Stomach (tissue), 9 donors: Measurements from ENCODE around the gene USP34. TPM values are rescaled to one million over a fixed set of nuclear protein-coding genes. Genes with fewer than 3 reads are reported as not detected.

Source experiments
- DNase-seq, 2 donors: peaks; one replicate each; pipeline versions ENCODE4 v3.0.0 to v3.0.0-alpha.2; 2013 to 2019
- H3K27ac ChIP-seq, 5 donors: fragments of 200-600 bp in 4 of 5; sonication (generic) in 4 of 5; one replicate each; pipeline ENCODE4 v1.5.1; 2013 to 2019; ENCODE audit warnings: mild to moderate bottlenecking in 1 of 5, moderate library complexity in 1 of 5
- H3K27me3 ChIP-seq, 3 donors: fragments of 200-600 bp; sonication (generic); one replicate each; pipeline ENCODE4 v1.5.1; 2017 to 2019; ENCODE audit warnings: mixed run types in 1 of 3
- H3K36me3 ChIP-seq, 4 donors: fragments of 200-600 bp; sonication (generic); 1 replicate in 3 of 4; 2 replicates in 1 of 4; pipeline ENCODE4 v1.5.1; 2016 to 2019
- H3K4me1 ChIP-seq, 4 donors: fragments of 200-600 bp; sonication (generic); one replicate each; pipeline ENCODE4 v1.5.1; 2016 to 2019
- H3K4me3 ChIP-seq, 4 donors: fragments of 200-600 bp; sonication (generic) in 3 of 4; one replicate each; pipeline ENCODE4 v1.5.1; 2016 to 2019; ENCODE audit warnings: mild to moderate bottlenecking in 1 of 4
- H3K9me3 ChIP-seq, 4 donors: fragments of 200-600 bp; sonication (generic); one replicate each; pipeline ENCODE4 v1.5.1; 2016 to 2019
- EP300 ChIP-seq: sonication (generic); formaldehyde crosslinking; IDR thresholded peaks from one replicate; pipeline ENCODE4 v1.6.1; 2017; ENCODE audit warnings: antibody characterized with exemption
- POLR2A ChIP-seq, 4 donors: fragments of 450-650 bp; IDR thresholded peaks; one replicate each; pipeline ENCODE4 v1.6.1; 2016; ENCODE audit warnings: antibody characterized with exemption in 4 of 4, control low read depth in 2 of 4, mild to moderate bottlenecking in 1 of 4, moderate library complexity in 1 of 4
- POLR2AphosphoS5 ChIP-seq, 3 donors: sonication (generic); formaldehyde crosslinking; IDR thresholded peaks; one replicate each; pipeline ENCODE4 v1.6.1; 2016; ENCODE audit warnings: antibody characterized with exemption in 3 of 3
- WGBS, 5 donors: extraction: QIAGEN DNeasy Blood & Tissue Kit in 3 of 5; methylation state at CpG; one replicate each; pipeline versions ENCODE4 v1.1.5 to v1.1.7; 2013 to 2018; 5-methylcytosine and 5-hydroxymethylcytosine counted together
- intact Hi-C: fragments of 100-400 bp; cut with DNase I; formaldehyde crosslinking; loops from one replicate; pipeline ENCODE4 v1.15.1; 2023; ENCODE audit warnings: low total_unique reads
- polyA plus RNA-seq, 3 donors: library from polyadenylated mRNA; stranded (reverse); fragments of 200-250 nt; gene quantifications; one replicate each; pipeline ENCODE4 v1.2.3, GENCODE V29; 2013
- total RNA-seq, 5 donors: library from RNA; depleted of rRNA; stranded (reverse); fragments of >200 nt; gene quantifications; one replicate each; pipeline versions ENCODE4 v1.1.0 to v1.2.3, GENCODE V29; 2014 to 2016
- TF ChIP-seq, protein P1 (sequence below), 7 experiments: fragments of 450-650 bp in 4 of 7; fragments of 200-600 bp in 3 of 7; sonication (generic) in 3 of 7; IDR thresholded peaks; one replicate each; pipeline ENCODE4 v1.5.1; 2016 to 2019; ENCODE audit warnings: antibody characterized with exemption in 7 of 7, control low read depth in 2 of 7, mild to moderate bottlenecking in 1 of 7
- donor health status: healthy with polysubstance abuse.
- donor health status: Bipolar disorder and iron deficiency.
- donor health status: healthy.

USP34 gene
- total and polyA plus RNA-seq, 8 donors: 21.1 to 300 (median 73.2) TPM

- Histone ChIP-seq H3K4me1 (peaks cover 21 to 90% (median 49%) of the 10 kb centered on the region in 4 donors), H3K36me3 (no peaks in the 10 kb centered on the region), H3K9me3 (peaks cover 0 to 3% (median under 1%) of the 10 kb centered on the region in 4 donors), H3K27ac (no peak overlapping the region), H3K27me3 (no peaks in the 10 kb centered on the region), H3K4me3 (no peak overlapping the region)
- TF ChIP-seq, protein P1, sequence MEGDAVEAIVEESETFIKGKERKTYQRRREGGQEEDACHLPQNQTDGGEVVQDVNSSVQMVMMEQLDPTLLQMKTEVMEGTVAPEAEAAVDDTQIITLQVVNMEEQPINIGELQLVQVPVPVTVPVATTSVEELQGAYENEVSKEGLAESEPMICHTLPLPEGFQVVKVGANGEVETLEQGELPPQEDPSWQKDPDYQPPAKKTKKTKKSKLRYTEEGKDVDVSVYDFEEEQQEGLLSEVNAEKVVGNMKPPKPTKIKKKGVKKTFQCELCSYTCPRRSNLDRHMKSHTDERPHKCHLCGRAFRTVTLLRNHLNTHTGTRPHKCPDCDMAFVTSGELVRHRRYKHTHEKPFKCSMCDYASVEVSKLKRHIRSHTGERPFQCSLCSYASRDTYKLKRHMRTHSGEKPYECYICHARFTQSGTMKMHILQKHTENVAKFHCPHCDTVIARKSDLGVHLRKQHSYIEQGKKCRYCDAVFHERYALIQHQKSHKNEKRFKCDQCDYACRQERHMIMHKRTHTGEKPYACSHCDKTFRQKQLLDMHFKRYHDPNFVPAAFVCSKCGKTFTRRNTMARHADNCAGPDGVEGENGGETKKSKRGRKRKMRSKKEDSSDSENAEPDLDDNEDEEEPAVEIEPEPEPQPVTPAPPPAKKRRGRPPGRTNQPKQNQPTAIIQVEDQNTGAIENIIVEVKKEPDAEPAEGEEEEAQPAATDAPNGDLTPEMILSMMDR (IDR thresholded peaks at IDR 0.05): no peak
- TF ChIP-seq POLR2A (IDR thresholded peaks at IDR 0.05): no peak
- TF ChIP-seq POLR2AphosphoS5 (IDR thresholded peaks at IDR 0.05): no peak
- TF ChIP-seq EP300: no peak
- intact Hi-C loops: no loop called here
- DNase-seq: peak in 1 of 2 donors; percentile 44
- WGBS, 5 donors: 61 to 71% (median 62%) methylated on average over 6 to 7 of the region's 7 CpGs
Measured at GRCh38 chr2:61439241-61440002, 31.5 kb downstream of the USP34 start.

- H3K9me3 ChIP-seq: peaks cover 0 to 3% (median under 1%) of the 10 kb centered on the region in 4 donors
- H3K27me3 ChIP-seq: no peaks in the 10 kb centered on the region
- peaks cover 24 to 90% (median 53%) of the 10 kb centered on the region in 4 donors for H3K4me1 ChIP-seq
- intact Hi-C loops: no loop called here
- H3K27ac ChIP-seq: no peak overlapping the region
- no peaks in the 10 kb centered on the region for H3K36me3 ChIP-seq
- TF ChIP-seq, protein P1 (IDR thresholded peaks at IDR 0.05): no peak
- TF ChIP-seq EP300 (no peak), POLR2AphosphoS5 (IDR thresholded peaks at IDR 0.05) (no peak), POLR2A (IDR thresholded peaks at IDR 0.05) (no peak)
- DNase-seq: no peak
- no peak overlapping the region for H3K4me3 ChIP-seq
Measured at GRCh38 chr2:61438670-61439069, 32.2 kb downstream of the USP34 start.

GRCh38 chr2:61437170-61437569, 33.7 kb downstream of the USP34 start:
- WGBS, 5 donors: 83 to 93% (median 88%) methylated on average over 4 of the region's 4 CpGs
- Histone ChIP-seq H3K36me3 (no peaks in the 10 kb centered on the region), H3K4me1 (peaks cover 25 to 87% (median 59%) of the 10 kb centered on the region in 4 donors), H3K9me3 (peaks cover 0 to 3% (median under 1%) of the 10 kb centered on the region in 4 donors), H3K27ac (no peak overlapping the region), H3K27me3 (no peaks in the 10 kb centered on the region), H3K4me3 (no peak overlapping the region)
- intact Hi-C loops: no loop called here
- no peak for DNase-seq
- TF ChIP-seq POLR2A (IDR thresholded peaks at IDR 0.05): no peak
- TF ChIP-seq, protein P1 (IDR thresholded peaks at IDR 0.05): no peak
- TF ChIP-seq POLR2AphosphoS5 (IDR thresholded peaks at IDR 0.05): no peak
- no peak for TF ChIP-seq EP300

- no peak for DNase-seq
- Histone ChIP-seq H3K36me3 (no peaks in the 10 kb centered on the region), H3K4me1 (peaks cover 25 to 84% (median 54%) of the 10 kb centered on the region in 4 donors), H3K27ac (peak overlapping the region in 1 of 5 donors; percentile 49), H3K27me3 (no peaks in the 10 kb centered on the region), H3K4me3 (no peak overlapping the region), H3K9me3 (peaks cover 0 to 3% (median under 1%) of the 10 kb centered on the region in 4 donors)
- intact Hi-C loops: no loop called here
- 47 to 73% (median 60%) methylated on average over 2 of the region's 2 CpGs for WGBS, 5 donors
- no peak for TF ChIP-seq POLR2A (IDR thresholded peaks at IDR 0.05)
- TF ChIP-seq EP300: no peak
- no peak for TF ChIP-seq POLR2AphosphoS5 (IDR thresholded peaks at IDR 0.05)
- TF ChIP-seq, protein P1 (IDR thresholded peaks at IDR 0.05): no peak
Measured at GRCh38 chr2:61436092-61436491, 34.8 kb downstream of the USP34 start.
